HepG2 (cell line): ENCODE data around the gene MTHFD2. TPM values are rescaled to one million over a fixed set of nuclear protein-coding genes. Genes with fewer than 3 reads are reported as not detected.
A peak's percentile ranks its signal among the peaks of the same experiment; 100 is the strongest.

Source experiments
- ATAC-seq: fragments of 200-7000 bp; cut with Tn5 transposase; 3 replicates; pipeline ENCODE4 v1.9.1; 2020; ENCODE audit warnings: mild to moderate bottlenecking, moderate library complexity
- BruUV-seq: library from RNA; stranded (reverse); fragments of 400-500 nt; replicated peaks from 2 replicates; lab custom pipeline; 2021; lab: Mats Ljungman, UMichigan
- CTCF ChIA-PET: fragments of 300-600 bp; formaldehyde crosslinking; extraction: SDS; loops from one replicate; lab custom pipeline; 2021; ENCODE audit warnings: low total read pairs, inconsistent platforms, low intra/inter-chr PET ratio; lab: Yijun Ruan, JAX
- POLR2A ChIA-PET: fragments of 350-600 bp; sonication (Branson Sonifier 250); formaldehyde crosslinking; loops from one replicate; lab custom pipeline; 2020; ENCODE audit warnings: antibody characterized with exemption, inconsistent platforms; lab: Yijun Ruan, JAX
- DNase-seq: peaks from one replicate; pipeline ENCODE4 v3.0.0-alpha.2; 2015; ENCODE audit warnings: low spot score
- FAIRE-seq: peaks from 3 replicates; lab custom pipeline; 2011; peaks lifted over from hg19 to GRCh38; lab: Jason Lieb, UNC
- H2AFZ ChIP-seq: one replicate; pipeline ENCODE4 v1.6.1; 2011; ENCODE audit warnings: low read length, inconsistent platforms
- H3K27ac ChIP-seq: fragments of 300-600 bp; 3 replicates; pipeline ENCODE4 v1.8.0; 2011; ENCODE audit warnings: mixed run types, mild to moderate bottlenecking, mixed read lengths, low read length, inconsistent platforms; ENCODE audit not compliant: insufficient read depth; ENCODE audit errors: extremely low read length
- H3K27me3 ChIP-seq, 2 experiments: fragments of 200-600 bp in 1 of 2; 2 replicates in 1 of 2; 3 replicates in 1 of 2; pipeline versions ENCODE4 v1.6.0 to v1.8.0; 2011; ENCODE audit warnings: low read length in 2 of 2, mild to moderate bottlenecking in 2 of 2, moderate library complexity in 2 of 2, inconsistent platforms in 1 of 2; ENCODE audit not compliant: insufficient read depth in 2 of 2, control insufficient read depth in 1 of 2
- H3K36me3 ChIP-seq, 2 experiments: fragments of 200-600 bp in 1 of 2; replicated peaks in 1 of 2; 2 replicates in 1 of 2; 3 replicates in 1 of 2; pipeline versions ENCODE4 v1.5.1 to v1.8.0; 2011; ENCODE audit warnings: low read length in 2 of 2, inconsistent platforms in 1 of 2; ENCODE audit not compliant: insufficient read depth in 2 of 2, control insufficient read depth in 1 of 2
- H3K4me1 ChIP-seq: 2 replicates; pipeline ENCODE4 v1.5.1; 2012; ENCODE audit warnings: low read length, inconsistent platforms; ENCODE audit not compliant: insufficient read depth
- H3K4me2 ChIP-seq: 2 replicates; pipeline ENCODE4 v1.6.0; 2011; ENCODE audit warnings: low read depth, low read length, inconsistent platforms
- H3K4me3 ChIP-seq, 3 experiments: fragments of 200-600 bp in 1 of 3; sonication (generic), shearing (Covaris generic) in 1 of 3; replicated peaks in 1 of 3; 2 replicates each; pipeline ENCODE4 v1.5.1; 2011 to 2016; ENCODE audit warnings: low read length in 3 of 3, inconsistent platforms in 2 of 3, low read depth in 2 of 3, mild to moderate bottlenecking in 2 of 3, control low read depth in 1 of 3, mixed read lengths in 1 of 3; ENCODE audit not compliant: insufficient read depth in 1 of 3
- H3K79me2 ChIP-seq: one replicate; pipeline ENCODE4 v1.6.1; 2011; ENCODE audit warnings: low read length, inconsistent platforms; ENCODE audit not compliant: insufficient read depth
- H3K9ac ChIP-seq: 2 replicates; pipeline ENCODE4 v1.6.0; 2011; ENCODE audit warnings: mild to moderate bottlenecking, low read depth, low read length, inconsistent platforms; ENCODE audit not compliant: insufficient read depth
- H3K9me3 ChIP-seq: 2 replicates; pipeline ENCODE4 v1.5.1; 2012; ENCODE audit warnings: mild to moderate bottlenecking, low read length
- H4K20me1 ChIP-seq: 2 replicates; pipeline ENCODE4 v1.6.0; 2011; ENCODE audit warnings: inconsistent platforms, mild to moderate bottlenecking, low read length, moderate library complexity; ENCODE audit not compliant: insufficient read depth
- AKAP8 ChIP-seq: sonication (generic); formaldehyde crosslinking; IDR thresholded peaks from 2 replicates; pipeline ENCODE4 v1.5.1; 2020; ENCODE audit warnings: mild to moderate bottlenecking, missing genetic modification reagents
- ARID4A ChIP-seq: sonication (generic); formaldehyde crosslinking; IDR thresholded peaks from 2 replicates; pipeline ENCODE4 v1.5.0; 2020; ENCODE audit warnings: mild to moderate bottlenecking, missing genetic modification reagents, borderline replicate concordance
- ARNT ChIP-seq: fragments of 450-650 bp; IDR thresholded peaks from 2 replicates; pipeline ENCODE4 v1.6.1; 2017
- CHD2 ChIP-seq: IDR thresholded peaks from 2 replicates; pipeline ENCODE4 v1.6.1; 2011; ENCODE audit warnings: low read depth, low read length, improper control_type of control experiment
- ELF4 ChIP-seq: sonication (generic); formaldehyde crosslinking; IDR thresholded peaks from 2 replicates; pipeline ENCODE4 v1.5.0; 2020; ENCODE audit warnings: missing genetic modification reagents, mild to moderate bottlenecking, moderate library complexity, borderline replicate concordance
- GABPB1 ChIP-seq: IDR thresholded peaks from 2 replicates; pipeline ENCODE4 v1.6.1; 2016; ENCODE audit warnings: mild to moderate bottlenecking, missing genetic modification reagents, moderate library complexity, missing compliant biosample characterization
- GLI4 ChIP-seq: sonication (generic); formaldehyde crosslinking; IDR thresholded peaks from 2 replicates; pipeline ENCODE4 v1.5.1; 2020; ENCODE audit warnings: missing genetic modification reagents, mild to moderate bottlenecking, moderate library complexity, borderline replicate concordance
- HNRNPL ChIP-seq: fragments of 200-400 bp; formaldehyde crosslinking; IDR thresholded peaks from 2 replicates; pipeline ENCODE4 v1.6.1; 2017; ENCODE audit warnings: mild to moderate bottlenecking, low read depth, low read length
- HOXA7 ChIP-seq: sonication (generic); formaldehyde crosslinking; IDR thresholded peaks from 2 replicates; pipeline ENCODE4 v1.8.1; 2022; ENCODE audit warnings: mild to moderate bottlenecking, missing genetic modification reagents, moderate library complexity
- KAT7 ChIP-seq: IDR thresholded peaks from 2 replicates; pipeline ENCODE4 v1.6.1; 2018; ENCODE audit warnings: borderline replicate concordance, missing compliant biosample characterization
- NCOA1 ChIP-seq: sonication (generic); formaldehyde crosslinking; IDR thresholded peaks from 2 replicates; pipeline ENCODE4 v1.9.0; 2021; ENCODE audit warnings: missing genetic modification reagents
- NR1H2 ChIP-seq: sonication (generic); formaldehyde crosslinking; IDR thresholded peaks from 2 replicates; pipeline ENCODE4 v1.8.1; 2022; ENCODE audit warnings: low read depth, missing genetic modification reagents, borderline replicate concordance
- PAF1 ChIP-seq: IDR thresholded peaks from 2 replicates; pipeline ENCODE4 v1.6.1; 2016; ENCODE audit warnings: missing genetic modification reagents, missing compliant biosample characterization
- POLR2AphosphoS2 ChIP-seq: IDR thresholded peaks from 2 replicates; pipeline ENCODE4 v1.6.1; 2011; ENCODE audit warnings: low read depth, low read length, improper control_type of control experiment
- POLR2AphosphoS5 ChIP-seq: IDR thresholded peaks from 2 replicates; pipeline ENCODE4 v1.6.1; 2012; ENCODE audit warnings: low read depth, low read length
- RNF2 ChIP-seq: fragments of 450-650 bp; conservative IDR thresholded peaks from 2 replicates; pipeline ENCODE4 v1.6.1; 2016; ENCODE audit warnings: low read depth
- SCMH1 ChIP-seq: sonication (generic); formaldehyde crosslinking; IDR thresholded peaks from 2 replicates; pipeline ENCODE4 v1.9.0; 2021; ENCODE audit warnings: missing genetic modification reagents, mild to moderate bottlenecking, borderline replicate concordance
- ZBTB21 ChIP-seq: sonication (generic); formaldehyde crosslinking; IDR thresholded peaks from 2 replicates; pipeline ENCODE4 v1.4.0; 2020; ENCODE audit warnings: missing genetic modification reagents
- ZFP62 ChIP-seq: sonication (generic); formaldehyde crosslinking; IDR thresholded peaks from 2 replicates; pipeline ENCODE4 v1.4.0; 2020; ENCODE audit warnings: missing genetic modification reagents
- ZNF781 ChIP-seq: sonication (generic); formaldehyde crosslinking; IDR thresholded peaks from 2 replicates; pipeline ENCODE4 v1.5.1; 2020; ENCODE audit warnings: borderline replicate concordance, mild to moderate bottlenecking, missing genetic modification reagents; ENCODE audit errors: not compliant biosample characterization
- ZNF891 ChIP-seq: sonication (generic); formaldehyde crosslinking; IDR thresholded peaks from 2 replicates; pipeline ENCODE4 v1.5.0; 2020; ENCODE audit warnings: mild to moderate bottlenecking, missing genetic modification reagents
- ZSCAN25 ChIP-seq: sonication (generic); formaldehyde crosslinking; IDR thresholded peaks from 2 replicates; pipeline ENCODE4 v1.8.0; 2022; ENCODE audit warnings: mild to moderate bottlenecking, missing genetic modification reagents
- WGBS: methylation state at CpG from one replicate; pipeline ENCODE4 v1.1.6; 2017; ENCODE audit warnings: low lambda C conversion rate; 5-methylcytosine and 5-hydroxymethylcytosine counted together
- in situ Hi-C: cut with HindIII; loops from 2 replicates; pipeline ENCODE4 v1.10.0; 2017; ENCODE audit warnings: low pct_unique_long_range_greater_than_20kb; ENCODE audit not compliant: extremely low pct_ligation_motif_present
- intact Hi-C: fragments of 100-400 bp; cut with micrococcal nuclease; formaldehyde crosslinking; loops from one replicate; pipeline ENCODE4 v1.10.0; 2022; ENCODE audit not compliant: unreplicated experiment
- polyA plus RNA-seq, 8 experiments: library from polyadenylated mRNA; depleted of rRNA in 3 of 8; stranded (reverse) in 7 of 8; unstranded in 1 of 8; fragments of >200 nt; fragmentation: Illumina TruSeq in 4 of 8; extraction: Trizol in 4 of 8; gene quantifications; 2 replicates each; pipeline versions ENCODE4 v1.2.1 to v1.2.3, GENCODE V29; 2011 to 2016; ENCODE audit warnings: low read depth in 4 of 8, missing spikeins in 1 of 8, mixed read lengths in 1 of 8; ENCODE audit not compliant: insufficient read depth in 1 of 8
- total RNA-seq, 5 experiments: library from RNA; depleted of rRNA; stranded (reverse); fragments of >200 nt; fragmentation: Illumina TruSeq; extraction: Trizol; gene quantifications; 2 replicates each; pipeline ENCODE4 v1.2.3, GENCODE V29; 2016; ENCODE audit warnings: low read depth in 1 of 5

MTHFD2 gene
- total and polyA plus RNA-seq, 2 of the 13 experiments (the other 11 are each of a cell fraction or from before 2014, with no cell fraction given): 188 to 269 TPM

- FAIRE-seq: no peak
- Histone ChIP-seq H3K27ac (no peak overlapping the region), H3K4me2 (no peak overlapping the region), H3K27me3 (peaks cover 0 to 4% of the 10 kb centered on the region in 2 experiments; a peak in 1 of 5 replicates), H3K36me3 (peaks cover 0 to 11% of the 10 kb centered on the region in 2 experiments; a peak in 2 of 5 replicates), H2AFZ (no peak overlapping the region), H3K4me3 (no peak overlapping the region), H3K9ac (no peak overlapping the region), H3K9me3 (no peaks in the 10 kb centered on the region), H3K4me1 (peaks cover 16% of the 10 kb centered on the region), H4K20me1 (peaks cover 5% of the 10 kb centered on the region; the same call in 1 of the 2 replicates), H3K79me2 (no peaks in the 10 kb centered on the region)
- in situ Hi-C loops: no loop called here
- 87% methylated on average over 6 of the region's 6 CpGs for WGBS
- TSS peak; percentile 5 for BruUV-seq
- ATAC-seq: peak; percentile 18
- ChIA-PET POLR2A (no interaction called here), CTCF (no interaction called here)
- intact Hi-C loops: no loop called here
- DNase-seq: no peak
- TF ChIP-seq KAT7 (no peak), GABPB1 (CRISPR knock-in tag) (0 out of 2 replicates have a peak, but pooled peaks have one; percentile 5), AKAP8 (CRISPR knock-in tag) (0 out of 2 replicates have a peak, but pooled peaks have one; percentile 37), POLR2AphosphoS5 (peak; percentile 40; the same call in 1 of the 2 replicates), CHD2 (no peak), ARID4A (no peak), PAF1 (peak; percentile 93; the same call in 1 of the 2 replicates), ZFP62 (CRISPR knock-in tag) (no peak), ZNF891 (CRISPR knock-in tag) (no peak), GLI4 (CRISPR knock-in tag) (no peak), HNRNPL (no peak), ARNT (no peak), ZNF781 (CRISPR knock-in tag) (peak; percentile 28), HOXA7 (no peak), NR1H2 (no peak), ELF4 (CRISPR knock-in tag) (no peak), POLR2AphosphoS2 (peak; percentile 64; the same call in 1 of the 2 replicates), NCOA1 (CRISPR knock-in tag) (no peak), ZBTB21 (CRISPR knock-in tag) (no peak), ZSCAN25 (CRISPR knock-in tag) (no peak), RNF2 (no peak), SCMH1 (CRISPR knock-in tag) (no peak)
Observed at GRCh38 chr2:74221604-74222299, 23.3 kb downstream of the MTHFD2 start.
